H9 (cell line): Measurements from ENCODE around the gene RPS19BP1. TPM values are rescaled to one million over a fixed set of nuclear protein-coding genes. Genes with fewer than 3 reads are reported as not detected.

Source experiments
- DNase-seq: peaks from one replicate; pipeline ENCODE4 v3.0.0-alpha.2; 2017
- H2AFZ ChIP-seq: one replicate; pipeline ENCODE4 v1.6.1; 2013; ENCODE audit warnings: mild to moderate bottlenecking, low read length, control low read depth, moderate library complexity
- H2AK5ac ChIP-seq: 2 replicates; pipeline ENCODE4 v1.6.1; 2013; ENCODE audit warnings: low read length, control low read depth, mixed read lengths; ENCODE audit not compliant: insufficient read length
- H2BK120ac ChIP-seq: one replicate; pipeline ENCODE4 v1.6.1; 2013; ENCODE audit warnings: low read depth, mild to moderate bottlenecking, low read length, control low read depth, inconsistent platforms; ENCODE audit not compliant: poor library complexity, severe bottlenecking
- H2BK12ac ChIP-seq: 2 replicates; pipeline ENCODE4 v1.6.1; 2013; ENCODE audit warnings: low read length, control low read depth, mixed read lengths, low read depth; ENCODE audit not compliant: insufficient read length
- H2BK15ac ChIP-seq: 2 replicates; pipeline ENCODE4 v1.6.1; 2013; ENCODE audit warnings: low read depth, low read length, control low read depth
- H2BK20ac ChIP-seq: one replicate; pipeline ENCODE4 v1.6.1; 2013; ENCODE audit warnings: low read depth, mild to moderate bottlenecking, low read length, control low read depth, inconsistent platforms; ENCODE audit not compliant: poor library complexity, severe bottlenecking
- H2BK5ac ChIP-seq: 2 replicates; pipeline ENCODE4 v1.6.1; 2013; ENCODE audit warnings: low read length, control low read depth, mixed read lengths; ENCODE audit not compliant: insufficient read length
- H3K14ac ChIP-seq: 2 replicates; pipeline ENCODE4 v1.6.1; 2013; ENCODE audit warnings: low read length, control low read depth; ENCODE audit not compliant: insufficient read depth
- H3K18ac ChIP-seq: 2 replicates; pipeline ENCODE4 v1.6.1; 2013; ENCODE audit warnings: low read depth, mild to moderate bottlenecking, mixed read lengths, low read length, control low read depth; ENCODE audit not compliant: insufficient read length
- H3K23ac ChIP-seq: 2 replicates; pipeline ENCODE4 v1.6.1; 2013; ENCODE audit warnings: low read length, control low read depth, mixed read lengths, low read depth; ENCODE audit not compliant: insufficient read length
- H3K23me2 ChIP-seq: 2 replicates; pipeline ENCODE4 v1.6.1; 2013; ENCODE audit warnings: low read depth, mild to moderate bottlenecking, mixed read lengths, low read length, control low read depth; ENCODE audit not compliant: insufficient read length, poor library complexity, severe bottlenecking
- H3K27ac ChIP-seq: 2 replicates; pipeline ENCODE4 v1.5.1; 2013; ENCODE audit warnings: low read length, control low read depth, mixed read lengths, low read depth; ENCODE audit not compliant: insufficient read length
- H3K27me3 ChIP-seq: 2 replicates; pipeline ENCODE4 v1.6.1; 2013; ENCODE audit warnings: low read length, control low read depth, inconsistent platforms; ENCODE audit not compliant: insufficient read depth
- H3K4ac ChIP-seq: 2 replicates; pipeline ENCODE4 v1.6.1; 2013; ENCODE audit warnings: low read depth, mild to moderate bottlenecking, control low read depth, inconsistent platforms, low read length, moderate library complexity
- H3K4me1 ChIP-seq: 2 replicates; pipeline ENCODE4 v1.6.1; 2013; ENCODE audit warnings: low read length, control low read depth, inconsistent platforms; ENCODE audit not compliant: insufficient read depth
- H3K4me2 ChIP-seq: 2 replicates; pipeline ENCODE4 v1.6.1; 2013; ENCODE audit warnings: low read length, control low read depth, mixed read lengths; ENCODE audit not compliant: insufficient read length, insufficient read depth
- H3K56ac ChIP-seq: 2 replicates; pipeline ENCODE4 v1.6.1; 2013; ENCODE audit warnings: low read depth, mild to moderate bottlenecking, mixed read lengths, low read length, control low read depth; ENCODE audit not compliant: insufficient read length
- H3K79me1 ChIP-seq: 2 replicates; pipeline ENCODE4 v1.6.1; 2013; ENCODE audit warnings: low read depth, mild to moderate bottlenecking, moderate library complexity, low read length, control low read depth, inconsistent platforms; ENCODE audit not compliant: insufficient read depth, poor library complexity, severe bottlenecking
- H3K79me2 ChIP-seq: 2 replicates; pipeline ENCODE4 v1.6.1; 2013; ENCODE audit warnings: low read length, control low read depth, inconsistent platforms; ENCODE audit not compliant: insufficient read depth
- H3K9ac ChIP-seq: 2 replicates; pipeline ENCODE4 v1.6.1; 2013; ENCODE audit warnings: low read length, control low read depth, mixed read lengths; ENCODE audit not compliant: insufficient read length; ENCODE audit errors: extremely low read depth
- H3K9me3 ChIP-seq: one replicate; pipeline ENCODE4 v1.6.1; 2013; ENCODE audit warnings: low read depth, low read length, inconsistent platforms; ENCODE audit not compliant: control insufficient read depth
- H3T11ph ChIP-seq: one replicate; pipeline ENCODE4 v1.6.1; 2013; ENCODE audit warnings: mild to moderate bottlenecking, low read length, control low read depth, inconsistent platforms
- H4K20me1 ChIP-seq: one replicate; pipeline ENCODE4 v1.6.1; 2013; ENCODE audit not compliant: control insufficient read depth, insufficient read length, insufficient read depth
- H4K5ac ChIP-seq: 2 replicates; pipeline ENCODE4 v1.6.1; 2013; ENCODE audit warnings: low read depth, mild to moderate bottlenecking, mixed read lengths, low read length, control low read depth; ENCODE audit not compliant: insufficient read length
- H4K8ac ChIP-seq: replicated peaks from 2 replicates; pipeline ENCODE4 v1.6.1; 2013; ENCODE audit warnings: low read length, control low read depth, mixed read lengths, low read depth; ENCODE audit not compliant: insufficient read length
- H4K91ac ChIP-seq: 2 replicates; pipeline ENCODE4 v1.6.1; 2013; ENCODE audit warnings: low read depth, mild to moderate bottlenecking, moderate library complexity, mixed read lengths, low read length, control low read depth; ENCODE audit not compliant: insufficient read length
- H3K27ac Mint-ChIP-seq, 3 experiments: 2 replicates in 2 of 3; 3 replicates in 1 of 3; pipeline ENCODE4 v1.8.0; 2020 to 2021; ENCODE audit warnings: mixed read lengths in 3 of 3, mild to moderate bottlenecking in 1 of 3, moderate library complexity in 1 of 3
- H3K27me3 Mint-ChIP-seq: 2 replicates; pipeline ENCODE4 v1.8.0; 2021; ENCODE audit warnings: low read depth, mild to moderate bottlenecking, moderate library complexity, mixed read lengths
- H3K36me3 Mint-ChIP-seq, 3 experiments: 2 replicates in 2 of 3; 3 replicates in 1 of 3; pipeline ENCODE4 v1.8.0; 2020 to 2021; ENCODE audit warnings: low read depth in 3 of 3, mixed read lengths in 3 of 3; ENCODE audit not compliant: insufficient read depth in 1 of 3
- H3K4me1 Mint-ChIP-seq, 2 experiments: 2 replicates each; pipeline ENCODE4 v1.8.0; 2020; ENCODE audit warnings: mixed read lengths in 2 of 2
- H3K4me3 Mint-ChIP-seq, 2 experiments: 2 replicates in 1 of 2; 3 replicates in 1 of 2; pipeline ENCODE4 v1.8.0; 2020 to 2021; ENCODE audit warnings: mild to moderate bottlenecking in 2 of 2, mixed read lengths in 2 of 2, moderate library complexity in 1 of 2
- H3K9me3 Mint-ChIP-seq, 2 experiments: 2 replicates in 1 of 2; 3 replicates in 1 of 2; pipeline ENCODE4 v1.8.0; 2020; ENCODE audit warnings: mild to moderate bottlenecking in 2 of 2, mixed read lengths in 2 of 2, moderate library complexity in 1 of 2
- WGBS: extraction: QIAGEN DNeasy Blood & Tissue Kit; methylation state at CpG from one replicate; pipeline ENCODE4 v1.1.7; 2013; ENCODE audit warnings: missing lambda C conversion rate, low lambda C conversion rate, mixed read lengths; ENCODE audit not compliant: insufficient read length; ENCODE audit errors: extremely low coverage; 5-methylcytosine and 5-hydroxymethylcytosine counted together
- total RNA-seq: library from RNA; stranded (reverse); gene quantifications from 2 replicates; pipeline ENCODE4 v1.2.1, GENCODE V29; 2021
- TF ChIP-seq, protein P1 (sequence below): fragments of 200-600 bp; sonication (generic); conservative IDR thresholded peaks from 3 replicates; pipeline ENCODE4 v1.8.0; 2021; ENCODE audit warnings: antibody characterized with exemption, mild to moderate bottlenecking

RPS19BP1 gene
- total RNA-seq, 1 experiment from 2014 or later: 65.0 TPM

DNA sequence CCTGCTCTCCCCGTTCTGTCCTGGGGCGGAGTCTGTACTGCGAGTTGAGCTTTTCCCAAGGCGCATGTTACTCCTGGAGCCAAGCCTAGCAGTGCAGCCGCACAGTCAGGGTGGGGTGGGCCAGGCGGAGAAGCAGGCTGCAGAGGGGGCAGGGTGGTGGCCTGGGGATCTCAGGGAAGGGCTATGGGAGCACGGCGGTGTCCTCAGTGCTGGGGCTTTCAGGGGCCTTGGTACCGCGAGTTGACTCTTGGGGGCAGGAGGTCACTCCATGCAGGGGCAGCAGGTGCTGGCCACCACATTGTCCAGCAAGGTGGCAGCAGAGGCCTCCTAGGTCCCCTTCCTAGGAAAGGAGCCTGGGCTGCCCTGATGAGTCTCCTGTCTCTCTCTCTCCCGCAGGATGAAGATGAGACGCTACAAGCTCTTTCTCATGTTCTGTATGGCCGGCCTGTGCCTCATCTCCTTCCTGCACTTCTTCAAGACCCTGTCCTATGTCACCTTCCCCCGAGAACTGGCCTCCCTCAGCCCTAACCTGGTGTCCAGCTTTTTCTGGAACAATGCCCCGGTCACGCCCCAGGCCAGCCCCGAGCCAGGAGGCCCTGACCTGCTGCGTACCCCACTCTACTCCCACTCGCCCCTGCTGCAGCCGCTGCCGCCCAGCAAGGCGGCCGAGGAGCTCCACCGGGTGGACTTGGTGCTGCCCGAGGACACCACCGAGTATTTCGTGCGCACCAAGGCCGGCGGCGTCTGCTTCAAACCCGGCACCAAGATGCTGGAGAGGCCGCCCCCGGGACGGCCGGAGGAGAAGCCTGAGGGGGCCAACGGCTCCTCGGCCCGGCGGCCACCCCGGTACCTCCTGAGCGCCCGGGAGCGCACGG lies 45.4 kb downstream of the RPS19BP1 start:
- H3K56ac ChIP-seq: no peak overlapping the region
- H4K91ac ChIP-seq: no peak overlapping the region
- H3K23me2 ChIP-seq: no peaks in the 10 kb centered on the region
- H2BK15ac ChIP-seq: no peak overlapping the region
- TF ChIP-seq, protein P1, sequence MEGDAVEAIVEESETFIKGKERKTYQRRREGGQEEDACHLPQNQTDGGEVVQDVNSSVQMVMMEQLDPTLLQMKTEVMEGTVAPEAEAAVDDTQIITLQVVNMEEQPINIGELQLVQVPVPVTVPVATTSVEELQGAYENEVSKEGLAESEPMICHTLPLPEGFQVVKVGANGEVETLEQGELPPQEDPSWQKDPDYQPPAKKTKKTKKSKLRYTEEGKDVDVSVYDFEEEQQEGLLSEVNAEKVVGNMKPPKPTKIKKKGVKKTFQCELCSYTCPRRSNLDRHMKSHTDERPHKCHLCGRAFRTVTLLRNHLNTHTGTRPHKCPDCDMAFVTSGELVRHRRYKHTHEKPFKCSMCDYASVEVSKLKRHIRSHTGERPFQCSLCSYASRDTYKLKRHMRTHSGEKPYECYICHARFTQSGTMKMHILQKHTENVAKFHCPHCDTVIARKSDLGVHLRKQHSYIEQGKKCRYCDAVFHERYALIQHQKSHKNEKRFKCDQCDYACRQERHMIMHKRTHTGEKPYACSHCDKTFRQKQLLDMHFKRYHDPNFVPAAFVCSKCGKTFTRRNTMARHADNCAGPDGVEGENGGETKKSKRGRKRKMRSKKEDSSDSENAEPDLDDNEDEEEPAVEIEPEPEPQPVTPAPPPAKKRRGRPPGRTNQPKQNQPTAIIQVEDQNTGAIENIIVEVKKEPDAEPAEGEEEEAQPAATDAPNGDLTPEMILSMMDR: no peak
- H2BK12ac ChIP-seq: no peak overlapping the region
- no peaks in the 10 kb centered on the region for H3K9me3 ChIP-seq
- no peak overlapping the region for H2AFZ ChIP-seq
- H3K4ac ChIP-seq: no peak overlapping the region
- Mint-ChIP-seq H3K4me1 (peaks cover 6 to 13% of the 10 kb centered on the region in 2 experiments), H3K36me3 (peaks cover 0 to 6% (median 4%) of the 10 kb centered on the region in 3 experiments; a peak in 3 of 7 replicates), H3K4me3 (no peak overlapping the region), H3K9me3 (no peaks in the 10 kb centered on the region), H3K27me3 (peaks cover 33% of the 10 kb centered on the region), H3K27ac (no peak overlapping the region)
- no peak overlapping the region for H4K5ac ChIP-seq
- H3K27me3 ChIP-seq: no peaks in the 10 kb centered on the region
- H2BK20ac ChIP-seq: no peak overlapping the region
- H4K8ac ChIP-seq: no peak overlapping the region
- H3T11ph ChIP-seq: no peak overlapping the region
- no peaks in the 10 kb centered on the region for H3K79me2 ChIP-seq
- H2BK5ac ChIP-seq: no peak overlapping the region
- no peak overlapping the region for H3K9ac ChIP-seq
- no peak overlapping the region for H3K4me2 ChIP-seq
- H2AK5ac ChIP-seq: no peak overlapping the region
- no peak overlapping the region for H3K23ac ChIP-seq
- no CpG with 5 or more reads among the region's 45 CpGs for WGBS
- no peaks in the 10 kb centered on the region for H3K4me1 ChIP-seq
- H2BK120ac ChIP-seq: no peak overlapping the region
- no peak overlapping the region for H3K27ac ChIP-seq
- no peak overlapping the region for H3K18ac ChIP-seq
- H4K20me1 ChIP-seq: no peaks in the 10 kb centered on the region
- no peak overlapping the region for H3K14ac ChIP-seq
- no peaks in the 10 kb centered on the region for H3K79me1 ChIP-seq
- DNase-seq: no peak
